ENCODE measurements around the gene CREBL2.
"Not testable (repeated sequence)": the region's sequence is repeated elsewhere in the genome, so short reads cannot be mapped to it uniquely, and the experiment has no call there.

The CREBL2 gene

DNA sequence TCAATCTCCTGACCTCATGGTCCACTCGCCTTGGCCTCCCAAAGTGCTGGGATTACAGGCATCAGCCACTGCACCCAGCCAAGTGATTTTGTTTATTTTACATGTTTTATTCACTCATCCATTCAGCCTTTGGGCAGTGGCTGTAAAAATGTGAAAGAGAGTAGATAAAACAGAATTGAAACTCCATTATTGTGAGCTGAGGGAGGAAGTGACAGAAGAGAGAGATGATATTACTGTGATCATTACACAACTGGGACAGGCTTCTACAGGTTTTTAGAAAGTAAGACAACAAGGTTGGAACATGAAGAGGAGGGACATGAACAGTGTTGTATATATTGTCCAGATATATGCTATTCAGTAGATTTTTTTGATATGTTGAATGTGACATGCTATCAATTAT, 25.0 kb downstream of the CREBL2 start:
- TF ChIP-seq PKNOX1 (IDR thresholded peaks at IDR 0.05) = no peak
- TF ChIP-seq FOXK2 (IDR thresholded peaks at IDR 0.05) = no peak
- no peak for TF ChIP-seq NFRKB (IDR thresholded peaks at IDR 0.05)
- TF ChIP-seq ZNF384 (IDR thresholded peaks at IDR 0.05) = no peak
- TF ChIP-seq SUZ12 (IDR thresholded peaks at IDR 0.05) = no peak
- ChIA-PET POLR2A (no interaction called here), CTCF (interaction anchor here (0.9 kb wide), 1 partner anchor 17 kb away, joined by 4 read pairs; no protein-coding TSS in a partner anchor)
- DNase-seq (ENCODE audit: extremely low spot score) = no peak

GRCh38 chr12:12639995-12640394, 28.3 kb downstream of the CREBL2 start:
- DNase-seq (ENCODE audit: extremely low spot score); CTCF ChIA-PET; POLR2A ChIA-PET: not testable (repeated sequence)

- no peak for TF ChIP-seq FOXA1 (IDR thresholded peaks at IDR 0.05)
- no peak for TF ChIP-seq ZNF384 (IDR thresholded peaks at IDR 0.05)
- TF ChIP-seq LEF1 (IDR thresholded peaks at IDR 0.05; ENCODE audit: borderline replicate concordance) = no peak
- no peak for TF ChIP-seq HDGF (IDR thresholded peaks at IDR 0.05; ENCODE audit: borderline replicate concordance)
- CTCF ChIA-PET = no interaction called here
- no peak for DNase-seq (ENCODE audit: extremely low spot score)
- POLR2A ChIA-PET = no interaction called here
These were observed 30.0 kb downstream of the CREBL2 start for GRCh38 chr12:12641650-12642049.

- ChIA-PET POLR2A (no interaction called here), CTCF (interaction anchor here (0.7 kb wide), 1 partner anchor 15 kb away, joined by 3 read pairs; no protein-coding TSS in a partner anchor)
- DNase-seq (ENCODE audit: extremely low spot score) = no peak
- TF ChIP-seq ELF4 (IDR thresholded peaks at IDR 0.05) (no peak), L3MBTL2 (conservative IDR thresholded peaks at IDR 0.05) (no peak), CTBP1 (IDR thresholded peaks at IDR 0.05; ENCODE audit: borderline replicate concordance) (no peak), PKNOX1 (IDR thresholded peaks at IDR 0.05) (no peak), BHLHE40 (IDR thresholded peaks at IDR 0.05; ENCODE audit: borderline replicate concordance) (no peak), FOXA1 (IDR thresholded peaks at IDR 0.05) (no peak), LEF1 (IDR thresholded peaks at IDR 0.05; ENCODE audit: borderline replicate concordance) (no peak), FOXK2 (IDR thresholded peaks at IDR 0.05) (no peak), NFRKB (IDR thresholded peaks at IDR 0.05) (no peak), SUZ12 (IDR thresholded peaks at IDR 0.05) (no peak), HDGF (IDR thresholded peaks at IDR 0.05; ENCODE audit: borderline replicate concordance) (no peak), SP1 (IDR thresholded peaks at IDR 0.05) (no peak)
These were observed 31.2 kb downstream of the CREBL2 start for GRCh38 chr12:12642916-12643315.

- DNase-seq (ENCODE audit: extremely low spot score) = peak; percentile 17
These were observed 33.8 kb downstream of the CREBL2 start for GRCh38 chr12:12645485-12645884.

DNA sequence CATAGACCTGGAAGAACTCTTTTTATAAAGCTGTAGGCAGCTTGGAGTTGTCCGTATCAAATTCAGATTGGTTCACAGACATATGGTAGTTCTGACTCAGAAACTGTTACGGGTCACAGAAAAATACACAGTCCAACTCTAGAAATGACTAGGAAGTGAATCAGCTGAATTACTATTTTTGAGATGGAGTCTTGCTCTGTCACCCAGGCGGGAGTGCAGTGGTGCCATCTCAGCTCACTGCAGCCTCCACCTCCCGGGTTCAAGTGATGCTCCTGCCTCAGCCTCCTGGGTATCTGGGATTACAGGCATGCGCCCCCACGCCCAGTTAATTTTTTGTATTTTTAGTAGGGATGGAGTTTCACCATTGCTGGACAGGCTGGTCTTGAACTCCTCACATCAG, 34.3 kb downstream of the CREBL2 start:
- CTCF ChIA-PET = interaction anchor here (0.6 kb wide), 1 partner anchor 10 kb away, joined by 3 read pairs; no protein-coding TSS in a partner anchor
- DNase-seq (ENCODE audit: extremely low spot score); POLR2A ChIA-PET: not testable (repeated sequence)

More at GRCh38 chr12:12645485-12645884, 33.8 kb downstream of the CREBL2 start:
- ChIA-PET POLR2A (no interaction called here), CTCF (interaction anchor here (0.6 kb wide), 1 partner anchor 10 kb away, joined by 3 read pairs; no protein-coding TSS in a partner anchor)
- no peak for TF ChIP-seq SP1 (IDR thresholded peaks at IDR 0.05)
- no peak for TF ChIP-seq FOXA1 (IDR thresholded peaks at IDR 0.05)
- TF ChIP-seq ARNT (IDR thresholded peaks at IDR 0.05) = no peak
- TF ChIP-seq NFRKB (IDR thresholded peaks at IDR 0.05) = no peak
- no peak for TF ChIP-seq LEF1 (IDR thresholded peaks at IDR 0.05; ENCODE audit: borderline replicate concordance)
- no peak for TF ChIP-seq FOXK2 (IDR thresholded peaks at IDR 0.05)
- no peak for TF ChIP-seq FOXM1 (IDR thresholded peaks at IDR 0.05; ENCODE audit: borderline replicate concordance)
- TF ChIP-seq PKNOX1 (IDR thresholded peaks at IDR 0.05) = no peak
- TF ChIP-seq TARDBP (IDR thresholded peaks at IDR 0.05) = no peak
- TF ChIP-seq BHLHE40 (IDR thresholded peaks at IDR 0.05; ENCODE audit: borderline replicate concordance) = no peak
- TF ChIP-seq CTBP1 (IDR thresholded peaks at IDR 0.05; ENCODE audit: borderline replicate concordance) = no peak
- no peak for TF ChIP-seq ZNF384 (IDR thresholded peaks at IDR 0.05)
- TF ChIP-seq HDGF (IDR thresholded peaks at IDR 0.05; ENCODE audit: borderline replicate concordance) = no peak

DNA sequence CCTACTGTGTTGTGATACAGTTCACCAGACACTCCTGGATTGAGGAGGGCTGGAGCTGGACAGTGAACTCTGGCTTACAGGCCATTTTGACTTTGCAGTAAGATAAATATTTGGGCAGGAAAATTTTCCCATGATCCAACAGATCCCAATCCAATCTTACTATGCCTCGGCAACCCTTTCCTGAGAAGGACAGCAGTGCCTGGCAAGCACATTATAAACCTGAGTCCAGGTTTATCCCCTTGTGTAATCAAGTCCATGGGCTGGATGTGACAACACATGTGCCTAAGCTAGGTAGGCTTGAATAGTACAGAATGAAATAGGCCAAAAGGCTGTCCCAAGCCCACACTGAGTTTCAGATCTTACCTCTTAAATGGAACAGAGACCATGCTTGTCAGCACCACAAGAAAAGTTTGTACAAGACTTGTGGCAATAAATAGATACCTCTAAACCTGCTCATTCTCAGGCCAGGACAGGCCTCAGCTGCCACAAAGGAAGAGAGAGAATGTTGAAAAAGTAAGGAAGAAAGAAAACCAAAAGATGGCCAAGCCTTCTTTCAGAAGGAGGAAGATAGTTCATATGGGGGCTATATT, 34.9 kb downstream of the CREBL2 start:
- DNase-seq (ENCODE audit: extremely low spot score) = no peak
- no peak for TF ChIP-seq FOXK2 (IDR thresholded peaks at IDR 0.05)
- TF ChIP-seq FOXM1 (IDR thresholded peaks at IDR 0.05; ENCODE audit: borderline replicate concordance) = no peak
- TF ChIP-seq NFRKB (IDR thresholded peaks at IDR 0.05) = no peak
- TF ChIP-seq LEF1 (IDR thresholded peaks at IDR 0.05; ENCODE audit: borderline replicate concordance) = no peak
- TF ChIP-seq ARNT (IDR thresholded peaks at IDR 0.05) = no peak
- ChIA-PET POLR2A (no interaction called here), CTCF (no interaction called here)

- ChIA-PET CTCF (no interaction called here), POLR2A (no interaction called here)
- no peak for DNase-seq (ENCODE audit: extremely low spot score)
- no peak for TF ChIP-seq ARNT (IDR thresholded peaks at IDR 0.05)
- TF ChIP-seq SP1 (IDR thresholded peaks at IDR 0.05) = no peak
- no peak for TF ChIP-seq NFRKB (IDR thresholded peaks at IDR 0.05)
- no peak for TF ChIP-seq L3MBTL2 (conservative IDR thresholded peaks at IDR 0.05)
- TF ChIP-seq ELF4 (IDR thresholded peaks at IDR 0.05) = no peak
- TF ChIP-seq PKNOX1 (IDR thresholded peaks at IDR 0.05) = no peak
- TF ChIP-seq BHLHE40 (IDR thresholded peaks at IDR 0.05; ENCODE audit: borderline replicate concordance) = no peak
- TF ChIP-seq LEF1 (IDR thresholded peaks at IDR 0.05; ENCODE audit: borderline replicate concordance) = no peak
- no peak for TF ChIP-seq SUZ12 (IDR thresholded peaks at IDR 0.05)
- TF ChIP-seq FOXK2 (IDR thresholded peaks at IDR 0.05) = no peak
- no peak for TF ChIP-seq FOXM1 (IDR thresholded peaks at IDR 0.05; ENCODE audit: borderline replicate concordance)
- TF ChIP-seq ZNF384 (IDR thresholded peaks at IDR 0.05) = no peak
- TF ChIP-seq CTBP1 (IDR thresholded peaks at IDR 0.05; ENCODE audit: borderline replicate concordance) = no peak
- no peak for TF ChIP-seq FOXA1 (IDR thresholded peaks at IDR 0.05)
- TF ChIP-seq TARDBP (IDR thresholded peaks at IDR 0.05) = no peak
These were observed 36.6 kb downstream of the CREBL2 start for GRCh38 chr12:12648284-12648683.

Measured in HEK293T (cell line).